Activated naive CD8-positive, alpha-beta T cell treated with anti-CD3 and anti-CD28 coated beads for 36 hours (primary cell): ENCODE measurements around the gene ARMH4. TPM values are rescaled to one million over a fixed set of nuclear protein-coding genes. Genes with fewer than 3 reads are reported as not detected.

ENCODE experiments used
- total RNA-seq, 2 experiments: library from RNA; stranded (reverse); gene quantifications; one replicate each; pipeline ENCODE4 v1.2.3, GENCODE V29; 2021

ARMH4 gene
- total RNA-seq, 2 experiments from 2014 or later = not detected

Other genes with a start within 250 kb of the ARMH4 start
- gene ACTR10, start 47.9 kb upstream of the ARMH4 start, total RNA-seq = 10 to 100 TPM; 31.0 to 35.1 TPM
- 100 to 1,000 TPM; 397 to 408 TPM for gene PSMA3, start 92.6 kb upstream of the ARMH4 start, total RNA-seq
- gene ARID4A, start 146.3 kb upstream of the ARMH4 start, total RNA-seq = 10 to 100 TPM; 18.6 to 19.8 TPM
- not detected for gene TOMM20L, start 243.7 kb upstream of the ARMH4 start, total RNA-seq